ENCODE results near the gene MLLT3.

MLLT3 gene

GRCh38 chr9:20479419-20480155 lies 142.7 kb downstream of the MLLT3 start:
- TF ChIP-seq GLIS3 (CRISPR knock-in tag; IDR thresholded peaks at IDR 0.05) (no peak), ARNTL (CRISPR knock-in tag; IDR thresholded peaks at IDR 0.05; ENCODE audit: borderline replicate concordance, low read depth) (no peak), ZFP30 (CRISPR knock-in tag; IDR thresholded peaks at IDR 0.05) (no peak), ZC3H10 (CRISPR knock-in tag; IDR thresholded peaks at IDR 0.05) (no peak), ZNF8 (CRISPR knock-in tag; IDR thresholded peaks at IDR 0.05) (no peak), ZNF70 (CRISPR knock-in tag; IDR thresholded peaks at IDR 0.05) (no peak), BACH2 (CRISPR knock-in tag; IDR thresholded peaks at IDR 0.05; ENCODE audit: borderline replicate concordance) (no peak), ZNF565 (CRISPR knock-in tag; conservative IDR thresholded peaks at IDR 0.05; ENCODE audit: low read depth) (no peak), CSRNP3 (CRISPR knock-in tag; IDR thresholded peaks at IDR 0.05) (no peak), POU6F1 (CRISPR knock-in tag; IDR thresholded peaks at IDR 0.05; ENCODE audit: borderline replicate concordance, low read depth) (no peak), TOX (CRISPR knock-in tag; IDR thresholded peaks at IDR 0.05; ENCODE audit: borderline replicate concordance) (no peak), ESRRG (CRISPR knock-in tag; IDR thresholded peaks at IDR 0.05) (no peak), PPARA (CRISPR knock-in tag; IDR thresholded peaks at IDR 0.05; ENCODE audit: borderline replicate concordance) (no peak), OSR1 (CRISPR knock-in tag; IDR thresholded peaks at IDR 0.05) (no peak), RARB (CRISPR knock-in tag; IDR thresholded peaks at IDR 0.05) (no peak), ZFP3 (CRISPR knock-in tag; IDR thresholded peaks at IDR 0.05) (no peak)
- TF ChIP-seq, protein P1, sequence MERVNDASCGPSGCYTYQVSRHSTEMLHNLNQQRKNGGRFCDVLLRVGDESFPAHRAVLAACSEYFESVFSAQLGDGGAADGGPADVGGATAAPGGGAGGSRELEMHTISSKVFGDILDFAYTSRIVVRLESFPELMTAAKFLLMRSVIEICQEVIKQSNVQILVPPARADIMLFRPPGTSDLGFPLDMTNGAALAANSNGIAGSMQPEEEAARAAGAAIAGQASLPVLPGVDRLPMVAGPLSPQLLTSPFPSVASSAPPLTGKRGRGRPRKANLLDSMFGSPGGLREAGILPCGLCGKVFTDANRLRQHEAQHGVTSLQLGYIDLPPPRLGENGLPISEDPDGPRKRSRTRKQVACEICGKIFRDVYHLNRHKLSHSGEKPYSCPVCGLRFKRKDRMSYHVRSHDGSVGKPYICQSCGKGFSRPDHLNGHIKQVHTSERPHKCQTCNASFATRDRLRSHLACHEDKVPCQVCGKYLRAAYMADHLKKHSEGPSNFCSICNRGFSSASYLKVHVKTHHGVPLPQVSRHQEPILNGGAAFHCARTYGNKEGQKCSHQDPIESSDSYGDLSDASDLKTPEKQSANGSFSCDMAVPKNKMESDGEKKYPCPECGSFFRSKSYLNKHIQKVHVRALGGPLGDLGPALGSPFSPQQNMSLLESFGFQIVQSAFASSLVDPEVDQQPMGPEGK (CRISPR knock-in tag; IDR thresholded peaks at IDR 0.05; ENCODE audit: borderline replicate concordance), result no peak
- TF ChIP-seq, protein P2, sequence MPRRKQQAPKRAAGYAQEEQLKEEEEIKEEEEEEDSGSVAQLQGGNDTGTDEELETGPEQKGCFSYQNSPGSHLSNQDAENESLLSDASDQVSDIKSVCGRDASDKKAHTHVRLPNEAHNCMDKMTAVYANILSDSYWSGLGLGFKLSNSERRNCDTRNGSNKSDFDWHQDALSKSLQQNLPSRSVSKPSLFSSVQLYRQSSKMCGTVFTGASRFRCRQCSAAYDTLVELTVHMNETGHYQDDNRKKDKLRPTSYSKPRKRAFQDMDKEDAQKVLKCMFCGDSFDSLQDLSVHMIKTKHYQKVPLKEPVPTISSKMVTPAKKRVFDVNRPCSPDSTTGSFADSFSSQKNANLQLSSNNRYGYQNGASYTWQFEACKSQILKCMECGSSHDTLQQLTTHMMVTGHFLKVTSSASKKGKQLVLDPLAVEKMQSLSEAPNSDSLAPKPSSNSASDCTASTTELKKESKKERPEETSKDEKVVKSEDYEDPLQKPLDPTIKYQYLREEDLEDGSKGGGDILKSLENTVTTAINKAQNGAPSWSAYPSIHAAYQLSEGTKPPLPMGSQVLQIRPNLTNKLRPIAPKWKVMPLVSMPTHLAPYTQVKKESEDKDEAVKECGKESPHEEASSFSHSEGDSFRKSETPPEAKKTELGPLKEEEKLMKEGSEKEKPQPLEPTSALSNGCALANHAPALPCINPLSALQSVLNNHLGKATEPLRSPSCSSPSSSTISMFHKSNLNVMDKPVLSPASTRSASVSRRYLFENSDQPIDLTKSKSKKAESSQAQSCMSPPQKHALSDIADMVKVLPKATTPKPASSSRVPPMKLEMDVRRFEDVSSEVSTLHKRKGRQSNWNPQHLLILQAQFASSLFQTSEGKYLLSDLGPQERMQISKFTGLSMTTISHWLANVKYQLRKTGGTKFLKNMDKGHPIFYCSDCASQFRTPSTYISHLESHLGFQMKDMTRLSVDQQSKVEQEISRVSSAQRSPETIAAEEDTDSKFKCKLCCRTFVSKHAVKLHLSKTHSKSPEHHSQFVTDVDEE (CRISPR knock-in tag; IDR thresholded peaks at IDR 0.05), result no peak
- ATAC-seq, result no peak

DNA sequence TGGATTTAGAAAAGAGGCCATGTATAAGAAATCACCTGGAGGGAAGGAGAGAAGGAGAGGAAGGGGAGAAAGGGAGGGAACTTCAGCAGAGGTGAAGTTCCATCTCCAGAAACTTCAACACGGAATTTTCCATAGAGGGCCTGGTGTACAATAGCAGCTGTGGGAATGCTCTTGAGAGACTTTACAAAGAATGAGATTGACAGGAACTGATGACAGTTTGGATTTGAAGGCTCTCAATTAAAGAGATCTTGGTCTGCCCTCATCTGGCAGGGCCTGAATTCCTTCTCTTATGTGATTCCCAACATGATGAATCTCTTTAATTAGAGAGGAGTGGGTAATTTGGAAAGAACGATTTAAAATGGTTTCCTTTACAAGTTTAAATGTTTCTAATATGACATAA lies 143.5 kb downstream of the MLLT3 start:
- no peak for ATAC-seq
- no peak for TF ChIP-seq PPARA (CRISPR knock-in tag; IDR thresholded peaks at IDR 0.05; ENCODE audit: borderline replicate concordance)
- TF ChIP-seq, protein P3, sequence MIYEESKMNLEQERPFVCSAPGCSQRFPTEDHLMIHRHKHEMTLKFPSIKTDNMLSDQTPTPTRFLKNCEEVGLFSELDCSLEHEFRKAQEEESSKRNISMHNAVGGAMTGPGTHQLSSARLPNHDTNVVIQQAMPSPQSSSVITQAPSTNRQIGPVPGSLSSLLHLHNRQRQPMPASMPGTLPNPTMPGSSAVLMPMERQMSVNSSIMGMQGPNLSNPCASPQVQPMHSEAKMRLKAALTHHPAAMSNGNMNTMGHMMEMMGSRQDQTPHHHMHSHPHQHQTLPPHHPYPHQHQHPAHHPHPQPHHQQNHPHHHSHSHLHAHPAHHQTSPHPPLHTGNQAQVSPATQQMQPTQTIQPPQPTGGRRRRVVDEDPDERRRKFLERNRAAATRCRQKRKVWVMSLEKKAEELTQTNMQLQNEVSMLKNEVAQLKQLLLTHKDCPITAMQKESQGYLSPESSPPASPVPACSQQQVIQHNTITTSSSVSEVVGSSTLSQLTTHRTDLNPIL (CRISPR knock-in tag; IDR thresholded peaks at IDR 0.05; ENCODE audit: low read depth), result no peak
- no peak for TF ChIP-seq ZC3H10 (CRISPR knock-in tag; IDR thresholded peaks at IDR 0.05)
- no peak for TF ChIP-seq POU6F1 (CRISPR knock-in tag; IDR thresholded peaks at IDR 0.05; ENCODE audit: borderline replicate concordance, low read depth)
- TF ChIP-seq CSRNP3 (CRISPR knock-in tag; IDR thresholded peaks at IDR 0.05), result no peak
- TF ChIP-seq ZNF70 (CRISPR knock-in tag; IDR thresholded peaks at IDR 0.05), result no peak
- TF ChIP-seq RARB (CRISPR knock-in tag; IDR thresholded peaks at IDR 0.05), result no peak
- TF ChIP-seq, protein P1 (CRISPR knock-in tag; IDR thresholded peaks at IDR 0.05; ENCODE audit: borderline replicate concordance), result no peak
- no peak for TF ChIP-seq ZNF8 (CRISPR knock-in tag; IDR thresholded peaks at IDR 0.05)
- TF ChIP-seq TOX (CRISPR knock-in tag; IDR thresholded peaks at IDR 0.05; ENCODE audit: borderline replicate concordance), result no peak
- no peak for TF ChIP-seq BACH2 (CRISPR knock-in tag; IDR thresholded peaks at IDR 0.05; ENCODE audit: borderline replicate concordance)
- no peak for TF ChIP-seq GLIS3 (CRISPR knock-in tag; IDR thresholded peaks at IDR 0.05)
- no peak for TF ChIP-seq ZFP3 (CRISPR knock-in tag; IDR thresholded peaks at IDR 0.05)
- no peak for TF ChIP-seq ZFP30 (CRISPR knock-in tag; IDR thresholded peaks at IDR 0.05)
- TF ChIP-seq CSDC2 (CRISPR knock-in tag; IDR thresholded peaks at IDR 0.05), result no peak
- TF ChIP-seq ZNF565 (CRISPR knock-in tag; conservative IDR thresholded peaks at IDR 0.05; ENCODE audit: low read depth), result no peak
- no peak for TF ChIP-seq OSR1 (CRISPR knock-in tag; IDR thresholded peaks at IDR 0.05)

Measured in SK-N-SH treated with all-trans-retinoic acid at 6 μM for 48 hours (cell line).